Gastroesophageal sphincter (tissue), 4 donors: ENCODE data around the gene DLAT. TPM values are rescaled to one million over a fixed set of nuclear protein-coding genes. Genes with fewer than 3 reads are reported as not detected.

Source experiments
- ATAC-seq: fragments of 150-250 bp; one replicate; pipeline ENCODE4 v1.9.1; 2016; ENCODE audit warnings: mild to moderate bottlenecking, moderate library complexity
- H3K27ac ChIP-seq, 4 donors: fragments of 200-600 bp; sonication (generic) in 3 of 4; 1 replicate in 3 of 4; 2 replicates in 1 of 4; pipeline ENCODE4 v1.5.1; 2016 to 2019
- H3K27me3 ChIP-seq: fragments of 200-600 bp; sonication (generic); one replicate; pipeline ENCODE4 v1.5.1; 2019
- H3K36me3 ChIP-seq, 2 donors: fragments of 200-600 bp; sonication (generic); one replicate each; pipeline ENCODE4 v1.5.1; 2019; ENCODE audit warnings: control low read depth in 1 of 2
- H3K4me1 ChIP-seq, 3 donors: fragments of 200-600 bp; sonication (generic); 1 replicate in 2 of 3; 2 replicates in 1 of 3; pipeline ENCODE4 v1.5.1; 2016 to 2019; ENCODE audit warnings: control low read depth in 2 of 3
- H3K4me3 ChIP-seq, 2 donors: fragments of 200-600 bp; sonication (generic); one replicate each; pipeline ENCODE4 v1.5.1; 2019; ENCODE audit warnings: mild to moderate bottlenecking in 1 of 2, moderate library complexity in 1 of 2
- H3K9me3 ChIP-seq, 3 donors: fragments of 200-600 bp; sonication (generic); one replicate each; pipeline ENCODE4 v1.5.1; 2017 to 2019; ENCODE audit warnings: control low read depth in 2 of 3
- CTCF ChIP-seq, 4 experiments: fragments of 200-600 bp in 2 of 4; fragments of 450-650 bp in 2 of 4; sonication (generic) in 1 of 4; IDR thresholded peaks; one replicate each; pipeline ENCODE4 v1.5.1; 2017 to 2019; ENCODE audit warnings: antibody characterized with exemption in 4 of 4, mild to moderate bottlenecking in 2 of 4, moderate library complexity in 2 of 4
- EP300 ChIP-seq: sonication (generic); formaldehyde crosslinking; IDR thresholded peaks from one replicate; pipeline ENCODE4 v1.6.1; 2017; ENCODE audit warnings: antibody characterized with exemption, mild to moderate bottlenecking
- POLR2A ChIP-seq, 2 donors: fragments of 450-650 bp; IDR thresholded peaks; one replicate each; pipeline ENCODE4 v1.6.1; 2017; ENCODE audit warnings: antibody characterized with exemption in 2 of 2, mild to moderate bottlenecking in 2 of 2, moderate library complexity in 1 of 2
- POLR2AphosphoS5 ChIP-seq: sonication (generic); formaldehyde crosslinking; IDR thresholded peaks from one replicate; pipeline ENCODE4 v1.6.1; 2017; ENCODE audit warnings: antibody characterized with exemption
- WGBS, 2 donors: methylation state at CpG; one replicate each; pipeline ENCODE4 v1.1.5; 2018; ENCODE audit warnings: low coverage in 1 of 2; 5-methylcytosine and 5-hydroxymethylcytosine counted together
- total RNA-seq, 4 donors: library from RNA; depleted of rRNA; stranded (reverse); fragments of >200 nt; gene quantifications; one replicate each; pipeline ENCODE4 v1.1.0, GENCODE V29; 2016

The DLAT gene
- total RNA-seq, 4 donors from 2014 or later: 18.2 to 38.6 (median 32.1) TPM

GRCh38 chr11:111982541-111983186 is 42.5 kb upstream of the DLAT start:
- Histone ChIP-seq H3K4me1 (peaks cover 15 to 62% (median 23%) of the 10 kb centered on the region in 3 donors), H3K4me3 (no peak overlapping the region), H3K9me3 (no peaks in the 10 kb centered on the region), H3K36me3 (peaks cover 3 to 70% of the 10 kb centered on the region in 2 donors), H3K27me3 (no peaks in the 10 kb centered on the region), H3K27ac (peak overlapping the region; percentile 36 to 98 (median 87))
- TF ChIP-seq POLR2AphosphoS5 (no peak), POLR2A (IDR thresholded peaks at IDR 0.05) (no peak), CTCF (IDR thresholded peaks at IDR 0.05) (no peak), EP300 (no peak)
- ATAC-seq: no peak
- WGBS, 2 donors: 58% methylated on average over 4 of the region's 5 CpGs

GRCh38 chr11:111983187-111983986 is 41.8 kb upstream of the DLAT start:
- Histone ChIP-seq H3K4me3 (no peak overlapping the region), H3K27ac (peak overlapping the region; percentile 36 to 98 (median 87)), H3K4me1 (peaks cover 15 to 70% (median 23%) of the 10 kb centered on the region in 3 donors), H3K9me3 (no peaks in the 10 kb centered on the region), H3K27me3 (no peaks in the 10 kb centered on the region), H3K36me3 (peaks cover 3 to 76% of the 10 kb centered on the region in 2 donors)
- peak in 1 of 4 experiments; percentile 30 for TF ChIP-seq CTCF (IDR thresholded peaks at IDR 0.05)
- TF ChIP-seq POLR2A (IDR thresholded peaks at IDR 0.05): no peak
- 17 to 30% methylated on average over 3 to 7 of the region's 7 CpGs for WGBS, 2 donors
- no peak for ATAC-seq

GRCh38 chr11:111986589-111986988 is 38.6 kb upstream of the DLAT start:
- 20 to 89% methylated on average over 1 to 5 of the region's 5 CpGs for WGBS, 2 donors
- Histone ChIP-seq H3K4me3 (no peak overlapping the region), H3K27ac (peak overlapping the region in 3 of 4 donors; percentile 52 to 98 (median 75)), H3K27me3 (no peaks in the 10 kb centered on the region), H3K9me3 (no peaks in the 10 kb centered on the region), H3K36me3 (peaks cover 3 to 83% of the 10 kb centered on the region in 2 donors), H3K4me1 (peaks cover 14 to 51% (median 17%) of the 10 kb centered on the region in 3 donors)
- ATAC-seq: no peak
- no peak for TF ChIP-seq POLR2A (IDR thresholded peaks at IDR 0.05)
- no peak for TF ChIP-seq EP300
- TF ChIP-seq POLR2AphosphoS5: no peak
- TF ChIP-seq CTCF (IDR thresholded peaks at IDR 0.05): no peak

GRCh38 chr11:111990381-111990780 is 34.8 kb upstream of the DLAT start:
- no peaks in the 10 kb centered on the region for H3K27me3 ChIP-seq
- H3K4me3 ChIP-seq: no peak overlapping the region
- no peak for ATAC-seq
- no peaks in the 10 kb centered on the region for H3K9me3 ChIP-seq
- TF ChIP-seq POLR2A (IDR thresholded peaks at IDR 0.05) (no peak), EP300 (no peak), CTCF (IDR thresholded peaks at IDR 0.05) (no peak), POLR2AphosphoS5 (no peak)
- peaks cover 10 to 86% of the 10 kb centered on the region in 2 donors for H3K36me3 ChIP-seq
- H3K27ac ChIP-seq: peak overlapping the region in 2 of 4 donors; percentile 75 to 98
- WGBS, 2 donors: 94 to 95% methylated on average over 2 to 6 of the region's 6 CpGs
- H3K4me1 ChIP-seq: peaks cover 0 to 23% (median 2%) of the 10 kb centered on the region in 3 donors
